Cardiac fibroblast (primary cell): ENCODE measurements around the gene TBL1X.
A peak's percentile ranks its signal among the peaks of the same experiment; 100 is the strongest.

Experiments
- DNase-seq, 2 donors: peaks; one replicate each; pipeline versions ENCODE4 v3.0.0 to v3.0.0-alpha.2; 2010; ENCODE audit warnings: low read depth in 2 of 2
- H3K4me3 ChIP-seq, 2 donors: replicated peaks in 1 of 2; 1 replicate in 1 of 2; 2 replicates in 1 of 2; pipeline ENCODE4 v1.5.1; 2011; ENCODE audit warnings: low read depth in 2 of 2, low read length in 2 of 2, mild to moderate bottlenecking in 2 of 2, moderate library complexity in 1 of 2
- CTCF ChIP-seq: IDR thresholded peaks from one replicate; pipeline ENCODE4 v1.5.1; 2011; ENCODE audit warnings: low read depth, mild to moderate bottlenecking, low read length, inconsistent platforms

TBL1X gene

GRCh38 chrX:9646471-9647224, 181.8 kb downstream of the TBL1X start:
- DNase-seq: peak; percentile 49
- no peak overlapping the region for H3K4me3 ChIP-seq
- TF ChIP-seq CTCF: no peak

- TF ChIP-seq CTCF: no peak
- H3K4me3 ChIP-seq: no peak overlapping the region
- no peak for DNase-seq
These were observed 182.6 kb downstream of the TBL1X start for GRCh38 chrX:9647431-9647830.

- H3K4me3 ChIP-seq: no peak overlapping the region
- peak in 1 of 2 donors; percentile 19 for DNase-seq
- TF ChIP-seq CTCF: no peak
These were observed 185.2 kb downstream of the TBL1X start for GRCh38 chrX:9650091-9650490.

- peak in 1 of 2 donors; percentile 39 for DNase-seq
- no peak overlapping the region for H3K4me3 ChIP-seq
- no peak for TF ChIP-seq CTCF
These were observed 186.9 kb downstream of the TBL1X start for GRCh38 chrX:9651737-9652136.

GRCh38 chrX:9654929-9655328, 190.1 kb downstream of the TBL1X start:
- no peak for DNase-seq
- no peak overlapping the region for H3K4me3 ChIP-seq
- TF ChIP-seq CTCF: no peak

GRCh38 chrX:9656277-9656676, 191.4 kb downstream of the TBL1X start:
- DNase-seq: peak in 1 of 2 donors; percentile 39
- H3K4me3 ChIP-seq: no peak overlapping the region
- no peak for TF ChIP-seq CTCF

GRCh38 chrX:9656871-9657270, 192.0 kb downstream of the TBL1X start:
- no peak overlapping the region for H3K4me3 ChIP-seq
- DNase-seq: no peak
- TF ChIP-seq CTCF: no peak
